HepG2 (cell line): Measurements from ENCODE around the gene SIX4. TPM values are rescaled to one million over a fixed set of nuclear protein-coding genes. Genes with fewer than 3 reads are reported as not detected.

Experiments used
- ADNP ChIP-seq: sonication (generic); formaldehyde crosslinking; IDR thresholded peaks from 2 replicates; pipeline ENCODE4 v1.4.0; 2020; ENCODE audit warnings: missing genetic modification reagents
- AKAP8 ChIP-seq: sonication (generic); formaldehyde crosslinking; IDR thresholded peaks from 2 replicates; pipeline ENCODE4 v1.5.1; 2020; ENCODE audit warnings: mild to moderate bottlenecking, missing genetic modification reagents
- BCL3 ChIP-seq: sonication (generic); formaldehyde crosslinking; IDR thresholded peaks from 2 replicates; pipeline ENCODE4 v1.5.1; 2020; ENCODE audit warnings: mild to moderate bottlenecking, missing genetic modification reagents, moderate library complexity
- DMAP1 ChIP-seq: IDR thresholded peaks from 2 replicates; pipeline ENCODE4 v1.6.1; 2016
- FOXO1 ChIP-seq: sonication (generic); formaldehyde crosslinking; IDR thresholded peaks from 2 replicates; pipeline ENCODE4 v1.4.0; 2020; ENCODE audit warnings: missing genetic modification reagents
- HCFC1 ChIP-seq: fragments of 150-350 bp; IDR thresholded peaks from 2 replicates; pipeline ENCODE4 v1.6.1; 2014; ENCODE audit warnings: low read depth, low read length
- HMGA1 ChIP-seq: sonication (generic); formaldehyde crosslinking; conservative IDR thresholded peaks from 2 replicates; pipeline ENCODE4 v1.4.0; 2020; ENCODE audit warnings: missing genetic modification reagents
- HOXA7 ChIP-seq: sonication (generic); formaldehyde crosslinking; IDR thresholded peaks from 2 replicates; pipeline ENCODE4 v1.8.1; 2022; ENCODE audit warnings: mild to moderate bottlenecking, missing genetic modification reagents, moderate library complexity
- IKZF5 ChIP-seq: IDR thresholded peaks from 2 replicates; pipeline ENCODE4 v1.6.1; 2018; ENCODE audit warnings: missing genetic modification reagents, mild to moderate bottlenecking, missing compliant biosample characterization
- JUNB ChIP-seq: sonication (generic); formaldehyde crosslinking; IDR thresholded peaks from 2 replicates; pipeline ENCODE4 v1.8.0; 2022; ENCODE audit warnings: missing genetic modification reagents, mild to moderate bottlenecking, borderline replicate concordance
- MED8 ChIP-seq: sonication (generic); formaldehyde crosslinking; IDR thresholded peaks from 2 replicates; pipeline ENCODE4 v1.8.1; 2023; ENCODE audit warnings: mild to moderate bottlenecking, missing genetic modification reagents; ENCODE audit not compliant: insufficient replicate concordance
- MYPOP ChIP-seq: sonication (generic); formaldehyde crosslinking; IDR thresholded peaks from 2 replicates; pipeline ENCODE4 v1.8.1; 2023; ENCODE audit warnings: mild to moderate bottlenecking, moderate library complexity, missing genetic modification reagents
- NFKB2 ChIP-seq: sonication (generic); formaldehyde crosslinking; IDR thresholded peaks from 2 replicates; pipeline ENCODE4 v1.4.0; 2020; ENCODE audit warnings: missing genetic modification reagents, borderline replicate concordance
- PATZ1 ChIP-seq: sonication (generic); formaldehyde crosslinking; IDR thresholded peaks from 2 replicates; pipeline ENCODE4 v1.4.0; 2020; ENCODE audit warnings: missing genetic modification reagents
- PAX8 ChIP-seq: sonication (generic); formaldehyde crosslinking; IDR thresholded peaks from 2 replicates; pipeline ENCODE4 v1.8.0; 2022; ENCODE audit warnings: mild to moderate bottlenecking, missing genetic modification reagents, borderline replicate concordance
- PHF8 ChIP-seq: sonication (generic); formaldehyde crosslinking; IDR thresholded peaks from 2 replicates; pipeline ENCODE4 v1.5.0; 2020; ENCODE audit warnings: missing genetic modification reagents
- RAD21 ChIP-seq: fragments of 450-650 bp; formaldehyde crosslinking; IDR thresholded peaks from 2 replicates; pipeline ENCODE4 v1.5.0; 2020; ENCODE audit warnings: mild to moderate bottlenecking
- SALL2 ChIP-seq: sonication (generic); formaldehyde crosslinking; IDR thresholded peaks from 2 replicates; pipeline ENCODE4 v1.8.1; 2023; ENCODE audit warnings: mild to moderate bottlenecking, missing genetic modification reagents, inconsistent platforms
- TARDBP ChIP-seq: sonication (generic); formaldehyde crosslinking; IDR thresholded peaks from 2 replicates; pipeline ENCODE4 v1.8.0; 2022; ENCODE audit warnings: mild to moderate bottlenecking, missing genetic modification reagents
- TGIF2 ChIP-seq: IDR thresholded peaks from 2 replicates; pipeline ENCODE4 v1.6.1; 2016; ENCODE audit warnings: control low read depth, missing compliant biosample characterization
- THRA ChIP-seq: sonication (generic); formaldehyde crosslinking; IDR thresholded peaks from 2 replicates; pipeline ENCODE4 v1.4.0; 2020; ENCODE audit warnings: missing genetic modification reagents, borderline replicate concordance
- XBP1 ChIP-seq: sonication (generic); formaldehyde crosslinking; IDR thresholded peaks from 2 replicates; pipeline ENCODE4 v1.5.0; 2020; ENCODE audit warnings: missing genetic modification reagents
- ZKSCAN8 ChIP-seq: IDR thresholded peaks from 2 replicates; pipeline ENCODE4 v1.6.1; 2016; ENCODE audit warnings: borderline replicate concordance, missing genetic modification reagents, missing compliant biosample characterization
- ZNF292 ChIP-seq: sonication (generic); formaldehyde crosslinking; IDR thresholded peaks from 2 replicates; pipeline ENCODE4 v1.8.1; 2022; ENCODE audit warnings: mild to moderate bottlenecking, low read depth, missing genetic modification reagents, borderline replicate concordance
- ZNF879 ChIP-seq: sonication (generic); formaldehyde crosslinking; IDR thresholded peaks from 2 replicates; pipeline ENCODE4 v1.8.1; 2023; ENCODE audit warnings: missing genetic modification reagents
- polyA plus RNA-seq, 8 experiments: library from polyadenylated mRNA; depleted of rRNA in 3 of 8; stranded (reverse) in 7 of 8; unstranded in 1 of 8; fragments of >200 nt; fragmentation: Illumina TruSeq in 4 of 8; extraction: Trizol in 4 of 8; gene quantifications; 2 replicates each; pipeline versions ENCODE4 v1.2.1 to v1.2.3, GENCODE V29; 2011 to 2016; ENCODE audit warnings: low read depth in 4 of 8, missing spikeins in 1 of 8, mixed read lengths in 1 of 8; ENCODE audit not compliant: insufficient read depth in 1 of 8
- total RNA-seq, 5 experiments: library from RNA; depleted of rRNA; stranded (reverse); fragments of >200 nt; fragmentation: Illumina TruSeq; extraction: Trizol; gene quantifications; 2 replicates each; pipeline ENCODE4 v1.2.3, GENCODE V29; 2016; ENCODE audit warnings: low read depth in 1 of 5

SIX4 gene
- total and polyA plus RNA-seq, 2 of the 13 experiments (the other 11 are each of a cell fraction or from before 2014, with no cell fraction given), result 5.0 to 6.0 TPM

- TF ChIP-seq AKAP8 (CRISPR knock-in tag), result no peak
- TF ChIP-seq THRA, result peak; percentile 55; the same call in 1 of the 2 replicates
- TF ChIP-seq PATZ1 (CRISPR knock-in tag), result peak; percentile 63
- no peak for TF ChIP-seq BCL3
- no peak for TF ChIP-seq PHF8 (CRISPR knock-in tag)
- TF ChIP-seq MYPOP, result 0 out of 2 replicates have a peak, but pooled peaks have one; percentile 34
- TF ChIP-seq MED8 (CRISPR knock-in tag), result no peak
- no peak for TF ChIP-seq XBP1 (CRISPR knock-in tag)
- TF ChIP-seq DMAP1, result 0 out of 2 replicates have a peak, but pooled peaks have one; percentile 27
- no peak for TF ChIP-seq TGIF2
- TF ChIP-seq HCFC1, result no peak
- no peak for TF ChIP-seq ZNF879 (CRISPR knock-in tag)
- 0 out of 2 replicates have a peak, but pooled peaks have one; percentile 31 for TF ChIP-seq FOXO1 (CRISPR knock-in tag)
- no peak for TF ChIP-seq IKZF5 (CRISPR knock-in tag)
- no peak for TF ChIP-seq HOXA7 (CRISPR knock-in tag)
- TF ChIP-seq PAX8 (CRISPR knock-in tag), result no peak
- TF ChIP-seq HMGA1 (CRISPR knock-in tag), result no peak
- no peak for TF ChIP-seq JUNB (CRISPR knock-in tag)
- no peak for TF ChIP-seq SALL2
- TF ChIP-seq TARDBP (CRISPR knock-in tag), result peak; percentile 61; the same call in 1 of the 2 replicates
- TF ChIP-seq ZNF292 (CRISPR knock-in tag), result peak; percentile 19; the same call in 1 of the 2 replicates
- TF ChIP-seq ZKSCAN8 (CRISPR knock-in tag), result no peak
- TF ChIP-seq ADNP (CRISPR knock-in tag), result no peak
- TF ChIP-seq NFKB2, result no peak
- TF ChIP-seq RAD21, result no peak
Observed at GRCh38 chr14:60691383-60692113, 32.6 kb downstream of the SIX4 start (continued).
